A549 treated with Mapracorat at 1 μM for 4 hours (cell line): Measurements from ENCODE around the gene TXNRD1. TPM values are rescaled to one million over a fixed set of nuclear protein-coding genes. Genes with fewer than 3 reads are reported as not detected.

ENCODE experiments used
- total RNA-seq: library from RNA; stranded (reverse); fragments of 200-300 nt; extraction: Qiagen RNA extraction; gene quantifications from 5 replicates; pipeline ENCODE4 v1.2.3, GENCODE V29; 2022

The TXNRD1 gene
- 753 to 930 TPM (median 871 TPM) in 5 replicates for total RNA-seq

GRCh38 chr12:104215638-104216297 is at the start of gene TXNRD1:
Gene TXNRD1, plus strand, starts transcription at chr12:104215779. Its CDS starts 24 bp downstream, at chr12:104215803.

DNA sequence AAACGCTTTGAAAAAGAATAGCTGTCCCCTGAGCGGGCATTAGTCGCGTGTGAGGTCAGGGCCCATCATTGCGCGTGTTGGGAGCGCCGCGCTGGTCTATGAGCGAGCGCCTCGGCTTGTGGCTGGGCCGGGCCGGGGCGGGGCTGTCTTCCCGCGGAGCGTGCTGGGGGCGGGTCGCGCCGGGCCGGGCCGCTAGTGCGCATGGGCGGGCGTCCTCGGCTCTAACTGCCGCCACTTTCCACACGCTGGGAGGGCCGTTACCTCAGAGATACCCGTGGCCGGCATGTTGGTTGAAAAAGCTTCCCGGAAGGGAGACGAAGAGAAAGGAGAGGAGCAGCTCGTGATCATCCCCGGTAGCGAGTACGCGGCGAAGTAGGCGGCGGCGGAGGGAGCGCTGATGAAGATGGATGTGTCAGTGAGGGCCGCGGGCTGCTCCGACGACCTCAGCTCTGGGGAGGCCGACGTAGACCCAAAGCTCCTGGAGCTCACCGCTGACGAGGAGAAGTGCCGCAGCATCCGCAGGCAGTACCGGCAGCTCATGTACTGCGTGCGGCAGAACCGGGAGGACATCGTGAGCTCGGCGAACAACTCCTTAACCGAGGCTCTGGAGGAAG is 88.1 kb downstream of the TXNRD1 start, which contains the start of gene EID3:
Gene EID3 (plus strand): TSS at position 202 of the 614 bp plus-strand sequence. CDS start 196 bp downstream, at position 398.

Other genes starting within 250 kb of the TXNRD1 start
- 22.4 to 29.9 TPM (median 27.1 TPM) in 5 replicates for gene TDG, start 249.9 kb upstream of the TXNRD1 start, total RNA-seq
- 0.19 to 0.28 TPM (median 0.22 TPM) in 5 replicates for gene GLT8D2, start 165.6 kb upstream of the TXNRD1 start, total RNA-seq
- 4.0 to 5.8 TPM (median 4.8 TPM) in 5 replicates for gene HCFC2, start 151.2 kb upstream of the TXNRD1 start, total RNA-seq
- 22.8 to 28.8 TPM (median 25.4 TPM) in 5 replicates for gene NFYB, start 77.6 kb upstream of the TXNRD1 start, total RNA-seq
- 5.6 to 9.3 TPM (median 6.4 TPM) in 5 replicates for gene EID3, start 88.0 kb downstream of the TXNRD1 start, total RNA-seq
- gene CHST11, start 241.2 kb downstream of the TXNRD1 start, total RNA-seq, result 15.8 to 22.2 TPM (median 20.9 TPM) in 5 replicates